ENCODE measurements around the gene FCRLB.

DNA sequence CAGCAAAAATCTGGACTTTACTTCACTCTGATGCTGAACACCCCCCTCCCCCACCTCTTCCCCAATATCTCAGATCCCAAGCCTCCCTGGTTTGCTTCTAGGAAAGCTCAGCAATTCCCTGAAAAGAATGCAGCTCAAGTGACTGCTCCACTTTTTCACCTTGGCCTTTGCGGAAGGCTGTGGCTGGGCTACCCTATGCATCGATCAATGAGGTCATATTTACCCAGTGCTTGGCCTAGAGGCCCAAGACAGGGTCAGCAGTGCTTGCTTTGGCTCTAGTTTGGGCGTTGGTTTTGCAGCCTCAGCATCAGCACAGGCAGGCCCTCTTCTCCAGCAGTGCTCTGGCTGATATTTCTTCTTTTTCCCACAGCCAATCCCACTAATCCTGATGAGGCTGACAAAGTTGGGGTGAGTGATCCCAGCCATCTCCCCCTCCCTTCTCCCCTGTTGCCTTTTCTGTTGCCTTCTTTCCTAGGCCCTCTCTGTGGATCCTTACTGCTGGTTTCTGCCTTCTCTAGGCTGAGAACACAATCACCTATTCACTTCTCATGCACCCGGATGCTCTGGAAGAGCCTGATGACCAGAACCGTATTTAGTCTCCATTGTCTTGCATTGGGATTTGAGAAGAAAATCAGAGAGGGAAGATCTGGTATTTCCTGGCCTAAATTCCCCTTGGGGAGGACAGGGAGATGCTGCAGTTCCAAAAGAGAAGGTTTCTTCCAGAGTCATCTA, 44.2 kb upstream of the FCRLB start:
- no peak for TF ChIP-seq CTCF (IDR thresholded peaks at IDR 0.05)
- TF ChIP-seq POLR2A (IDR thresholded peaks at IDR 0.05), result no peak
- no peak for TF ChIP-seq POLR2AphosphoS5 (IDR thresholded peaks at IDR 0.05)

All from transverse colon (tissue), 4 donors.